HG02840 (cell line): ENCODE data around the gene DOCK6.

Source experiments
- ATAC-seq: cut with Tn5 transposase; IDR thresholded peaks from one replicate; pipeline ENCODE4 v1.9.1; 2021; ENCODE audit warnings: mild to moderate bottlenecking, moderate library complexity, moderate number of reproducible peaks; ENCODE audit not compliant: unreplicated experiment, low FRiP score

The DOCK6 gene

GRCh38 chr19:11155373-11156120, 106.8 kb downstream of the DOCK6 start, which contains the start of gene SPC24:
Gene SPC24, minus strand, starts transcription at chr19:11155782. Its CDS starts 6 bp downstream, at chr19:11155776.
- ATAC-seq = peak; percentile 96

- no peak for ATAC-seq
These were observed 107.7 kb downstream of the DOCK6 start for GRCh38 chr19:11154683-11155047.

GRCh38 chr19:11152318-11153062, 109.8 kb downstream of the DOCK6 start:
- no peak for ATAC-seq

- no peak for ATAC-seq
These were observed 111.1 kb downstream of the DOCK6 start for GRCh38 chr19:11151181-11151580.
